GM18870 (cell line): ENCODE data around the gene UTP4.

ENCODE experiments used
- ATAC-seq: cut with Tn5 transposase; IDR thresholded peaks from one replicate; pipeline ENCODE4 v1.9.1; 2021; ENCODE audit warnings: moderate library complexity; ENCODE audit not compliant: unreplicated experiment

UTP4 gene

GRCh38 chr16:69132424-69133252, at the start of gene UTP4, which contains the start of gene CHTF8:
Gene UTP4, plus strand, starts transcription at chr16:69132649. Its CDS starts 811 bp downstream, at chr16:69133460.
Gene CHTF8, minus strand, starts transcription at chr16:69132588. Its CDS starts 11,130 bp downstream, at chr16:69121458.
- no peak for ATAC-seq

GRCh38 chr16:69083306-69083941, 49.0 kb upstream of the UTP4 start:
- no peak for ATAC-seq

- no peak for ATAC-seq
Observed at GRCh38 chr16:69084289-69084688, 48.2 kb upstream of the UTP4 start.

GRCh38 chr16:69085032-69085695, 47.3 kb upstream of the UTP4 start:
- no peak for ATAC-seq

- ATAC-seq, result no peak
Observed at GRCh38 chr16:69087161-69087581, 45.3 kb upstream of the UTP4 start.

GRCh38 chr16:69088684-69089083, 43.8 kb upstream of the UTP4 start:
- ATAC-seq, result no peak

- ATAC-seq, result no peak
Observed at GRCh38 chr16:69089091-69089910, 43.1 kb upstream of the UTP4 start.

- no peak for ATAC-seq
Observed at GRCh38 chr16:69093974-69094373, 38.5 kb upstream of the UTP4 start.

- ATAC-seq, result no peak
Observed at GRCh38 chr16:69094501-69094900, 37.9 kb upstream of the UTP4 start.

GRCh38 chr16:69095193-69095592, 37.3 kb upstream of the UTP4 start:
- ATAC-seq, result no peak

- no peak for ATAC-seq
Observed at GRCh38 chr16:69100071-69100691, 32.3 kb upstream of the UTP4 start.

GRCh38 chr16:69105501-69106361, 26.7 kb upstream of the UTP4 start, which contains the start of gene HAS3:
Gene HAS3, plus strand, starts transcription at chr16:69105653. Its CDS starts 3,743 bp downstream, at chr16:69109396.
- no peak for ATAC-seq

GRCh38 chr16:69106491-69107315, 25.7 kb upstream of the UTP4 start:
- ATAC-seq, result no peak

GRCh38 chr16:69107316-69107962, 25.0 kb upstream of the UTP4 start:
- ATAC-seq, result no peak

GRCh38 chr16:69108064-69108904, 24.2 kb upstream of the UTP4 start:
- ATAC-seq, result no peak

- no peak for ATAC-seq
Observed at GRCh38 chr16:69108905-69109252, 23.6 kb upstream of the UTP4 start.
